NCI-H345 treated with DMSO at 0.1 percent for 48 hours (cell line): ENCODE results near the gene VPS13D.

Source experiments
- DNase-seq: peaks from one replicate; lab custom pipeline; 2025; ENCODE audit not compliant: unreplicated experiment; lab: John Stamatoyannopoulos, UW

The VPS13D gene

GRCh38 chr1:12333036-12333785 lies 103.4 kb downstream of the VPS13D start:
- no peak for DNase-seq

- DNase-seq: no peak
These were observed 106.0 kb downstream of the VPS13D start for GRCh38 chr1:12335815-12336214.

- no peak for DNase-seq
These were observed 106.6 kb downstream of the VPS13D start for GRCh38 chr1:12336413-12336812.

GRCh38 chr1:12338017-12338416 lies 108.2 kb downstream of the VPS13D start:
- no peak for DNase-seq

- no peak for DNase-seq
These were observed 109.0 kb downstream of the VPS13D start for GRCh38 chr1:12338823-12339222.

- no peak for DNase-seq
These were observed 109.6 kb downstream of the VPS13D start for GRCh38 chr1:12339396-12339795.

GRCh38 chr1:12339811-12340543 lies 110.1 kb downstream of the VPS13D start:
- peak; percentile 97 for DNase-seq

- peak; percentile 33 for DNase-seq
These were observed 110.7 kb downstream of the VPS13D start for GRCh38 chr1:12340544-12340930.

- no peak for DNase-seq
These were observed 111.8 kb downstream of the VPS13D start for GRCh38 chr1:12341667-12342066.

- peak; percentile 44 for DNase-seq
These were observed 112.7 kb downstream of the VPS13D start for GRCh38 chr1:12342401-12343003.

- no peak for DNase-seq
These were observed 114.1 kb downstream of the VPS13D start for GRCh38 chr1:12343823-12344487.

GRCh38 chr1:12344596-12345349 lies 114.9 kb downstream of the VPS13D start:
- no peak for DNase-seq

- DNase-seq: no peak
These were observed 115.8 kb downstream of the VPS13D start for GRCh38 chr1:12345350-12346217.

GRCh38 chr1:12346483-12347151 lies 116.8 kb downstream of the VPS13D start:
- no peak for DNase-seq

GRCh38 chr1:12348113-12348512 lies 118.3 kb downstream of the VPS13D start:
- no peak for DNase-seq

- DNase-seq: no peak
These were observed 124.2 kb downstream of the VPS13D start for GRCh38 chr1:12353981-12354380.

GRCh38 chr1:12356004-12356890 lies 126.4 kb downstream of the VPS13D start:
- DNase-seq: no peak

- DNase-seq: no peak
These were observed 128.7 kb downstream of the VPS13D start for GRCh38 chr1:12358499-12358898.
